Activated CD8-positive, alpha-beta memory T cell treated with anti-CD3 and anti-CD28 coated beads for 1 hour (primary cell): Measurements from ENCODE around the gene LSAMP.

Experiments used
- DNase-seq, 2 donors: peaks; one replicate each; pipeline ENCODE4 v3.0.0-alpha.2; 2020; ENCODE audit warnings: low read depth in 1 of 2; ENCODE audit errors: extremely low read depth in 1 of 2

LSAMP gene

DNA sequence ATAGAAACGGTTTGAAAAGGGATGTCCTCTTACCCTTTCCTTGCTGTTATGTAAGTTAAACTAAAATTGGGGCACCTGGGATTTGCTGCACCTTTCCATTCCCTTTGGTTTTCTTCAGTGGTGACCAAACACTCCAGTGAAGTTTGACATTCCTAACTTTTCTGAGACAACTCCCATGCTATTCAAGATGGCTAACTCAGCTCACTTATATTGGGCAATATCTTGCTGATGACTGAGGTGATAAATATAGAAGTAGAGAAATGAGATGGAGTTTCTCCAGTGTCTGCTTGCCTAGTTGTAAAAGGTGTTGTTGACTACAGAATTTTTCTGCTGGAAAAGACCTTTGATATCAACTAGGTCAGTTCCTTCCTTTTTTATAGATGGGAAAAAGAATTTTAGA lies 530.2 kb downstream of the LSAMP start:
- no peak for DNase-seq

DNA sequence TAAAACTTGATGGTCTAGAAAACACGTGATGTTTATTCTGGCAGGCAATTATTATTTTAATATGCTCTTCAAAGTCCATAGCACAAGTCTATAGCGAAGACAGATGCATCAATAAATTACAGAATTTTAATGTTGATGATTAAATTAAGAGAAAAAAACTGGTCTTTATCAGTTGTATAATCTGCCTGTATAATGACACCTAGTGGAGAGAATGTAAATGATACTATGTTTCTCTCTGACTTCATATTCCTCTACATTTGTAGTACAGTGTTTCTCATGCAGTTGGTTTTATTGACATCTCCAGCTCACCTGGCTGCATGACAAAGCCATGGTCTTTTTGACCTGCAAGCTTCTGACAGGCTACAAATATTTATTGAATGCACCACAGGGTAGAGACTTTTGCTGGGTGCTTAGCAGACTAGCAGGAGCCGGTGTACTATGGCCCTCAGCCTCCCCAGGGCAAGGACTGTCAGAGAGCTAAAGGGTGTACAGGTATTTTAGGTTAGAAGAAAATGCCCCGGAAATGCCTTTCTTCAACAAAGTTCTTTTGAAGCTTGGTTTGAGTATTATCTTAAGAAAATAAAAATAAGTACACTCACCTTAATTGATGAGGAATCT lies 532.1 kb downstream of the LSAMP start:
- DNase-seq, result no peak

GRCh38 chr3:115912372-115912771 lies 532.9 kb downstream of the LSAMP start:
- no peak for DNase-seq

DNA sequence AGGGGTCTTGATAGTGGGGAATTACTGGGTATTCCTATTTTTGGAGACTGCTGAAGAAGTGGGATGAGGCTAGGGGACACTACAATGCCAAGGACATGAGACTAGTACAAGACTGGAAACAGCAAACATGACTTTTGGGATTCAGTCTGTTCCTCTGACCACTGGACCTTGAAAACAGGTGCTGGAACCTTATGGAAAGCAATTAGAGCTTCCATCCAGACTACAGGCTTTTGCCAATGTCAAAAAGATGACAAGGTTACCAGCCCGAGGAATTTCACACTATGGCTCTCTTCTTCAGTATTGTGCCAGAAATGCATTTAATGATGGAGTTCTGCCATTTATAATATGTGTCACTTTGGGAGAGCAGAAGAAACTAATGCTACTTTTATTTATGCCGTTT lies 539.4 kb downstream of the LSAMP start:
- no peak for DNase-seq

- DNase-seq, result no peak
Measured at GRCh38 chr3:115903843-115904242, 541.4 kb downstream of the LSAMP start.

GRCh38 chr3:115901008-115901407 lies 544.3 kb downstream of the LSAMP start:
- DNase-seq, result no peak

DNA sequence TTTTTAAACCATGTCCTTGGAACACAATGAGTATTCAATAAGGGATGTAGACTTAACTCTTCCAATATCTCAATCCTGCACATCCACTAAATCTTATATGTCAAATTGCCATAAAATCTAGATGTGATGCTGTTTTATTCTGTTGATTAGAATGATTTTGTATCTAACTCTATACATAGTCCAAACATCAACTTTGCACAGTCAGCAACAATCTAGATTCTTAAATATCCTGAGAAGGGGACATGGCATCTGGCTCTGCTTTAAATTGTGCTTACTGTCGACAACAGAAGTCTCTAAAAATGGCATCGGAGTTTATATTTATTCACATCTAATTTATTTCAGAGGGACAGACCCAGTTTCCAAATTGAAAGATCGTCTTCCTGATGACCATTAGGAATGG lies 545.8 kb downstream of the LSAMP start:
- DNase-seq, result no peak

GRCh38 chr3:115898656-115899410 lies 546.5 kb downstream of the LSAMP start:
- no peak for DNase-seq

DNA sequence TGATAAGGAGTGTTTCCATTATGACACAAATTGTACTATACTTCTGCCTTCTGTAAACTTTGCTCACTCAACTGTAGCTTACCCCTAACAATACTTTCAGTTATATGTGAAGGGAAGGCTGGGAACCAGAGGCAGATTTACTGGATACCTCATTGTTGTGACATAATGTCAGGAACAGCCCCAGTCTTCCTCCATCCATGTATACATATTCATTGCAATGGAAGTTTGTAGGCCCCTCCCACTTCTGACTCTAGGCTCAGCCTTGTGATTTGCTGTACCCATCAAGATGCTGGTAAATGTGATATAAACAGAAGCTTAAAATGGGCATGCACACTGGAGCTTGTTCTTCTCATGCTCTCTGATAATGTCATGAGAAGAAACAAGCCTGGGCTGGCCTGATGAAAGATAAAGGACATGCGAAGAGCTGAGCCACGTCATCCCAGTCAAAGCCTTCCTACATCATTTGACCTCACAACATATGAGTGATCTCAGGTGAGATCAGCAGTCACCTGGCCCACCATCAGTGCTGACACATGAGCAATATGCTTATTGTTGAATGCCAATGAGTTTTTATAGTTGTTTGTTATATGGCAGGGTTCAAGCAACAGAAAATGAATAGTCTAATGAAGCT lies 554.2 kb downstream of the LSAMP start:
- DNase-seq, result no peak

DNA sequence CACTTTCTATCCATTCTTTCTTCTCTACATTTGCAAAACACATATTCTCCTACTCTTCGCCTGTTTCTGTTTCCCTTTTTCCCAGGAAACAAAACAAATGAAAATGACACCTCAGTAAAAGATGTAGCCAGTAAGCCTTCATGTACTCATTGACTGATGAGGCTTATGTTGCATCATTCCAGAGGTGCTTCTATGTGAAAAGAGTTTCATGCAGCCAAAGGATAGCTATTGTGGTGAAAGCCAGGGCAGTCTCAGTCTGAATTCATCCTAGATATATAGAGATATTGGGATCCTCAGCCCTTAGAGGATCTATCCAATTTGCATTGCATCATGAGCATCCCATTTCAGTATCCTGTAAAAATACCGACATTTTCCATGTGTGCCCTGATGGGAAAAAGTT lies 554.7 kb downstream of the LSAMP start:
- no peak for DNase-seq

DNA sequence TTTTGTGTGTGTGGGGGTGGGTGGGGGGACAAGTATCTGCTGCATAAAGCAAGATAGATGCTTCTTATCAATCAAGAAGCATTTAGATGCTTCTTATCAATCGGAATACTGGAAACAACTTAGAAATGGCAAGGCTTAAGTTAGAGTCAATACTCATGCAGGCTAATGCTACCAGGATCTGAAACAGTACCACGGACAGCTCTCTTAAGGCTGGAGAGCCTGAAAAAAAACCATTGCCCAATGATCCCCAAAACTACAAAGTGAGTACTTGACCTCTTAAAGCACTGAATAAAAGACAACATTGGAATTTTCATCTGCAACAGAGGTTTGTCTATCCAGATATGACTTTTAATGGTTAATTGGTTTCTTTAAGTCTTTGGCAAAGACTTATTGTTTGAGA lies 559.7 kb downstream of the LSAMP start:
- DNase-seq, result no peak

- DNase-seq, result no peak
Measured at GRCh38 chr3:115877615-115877899, 567.7 kb downstream of the LSAMP start.

DNA sequence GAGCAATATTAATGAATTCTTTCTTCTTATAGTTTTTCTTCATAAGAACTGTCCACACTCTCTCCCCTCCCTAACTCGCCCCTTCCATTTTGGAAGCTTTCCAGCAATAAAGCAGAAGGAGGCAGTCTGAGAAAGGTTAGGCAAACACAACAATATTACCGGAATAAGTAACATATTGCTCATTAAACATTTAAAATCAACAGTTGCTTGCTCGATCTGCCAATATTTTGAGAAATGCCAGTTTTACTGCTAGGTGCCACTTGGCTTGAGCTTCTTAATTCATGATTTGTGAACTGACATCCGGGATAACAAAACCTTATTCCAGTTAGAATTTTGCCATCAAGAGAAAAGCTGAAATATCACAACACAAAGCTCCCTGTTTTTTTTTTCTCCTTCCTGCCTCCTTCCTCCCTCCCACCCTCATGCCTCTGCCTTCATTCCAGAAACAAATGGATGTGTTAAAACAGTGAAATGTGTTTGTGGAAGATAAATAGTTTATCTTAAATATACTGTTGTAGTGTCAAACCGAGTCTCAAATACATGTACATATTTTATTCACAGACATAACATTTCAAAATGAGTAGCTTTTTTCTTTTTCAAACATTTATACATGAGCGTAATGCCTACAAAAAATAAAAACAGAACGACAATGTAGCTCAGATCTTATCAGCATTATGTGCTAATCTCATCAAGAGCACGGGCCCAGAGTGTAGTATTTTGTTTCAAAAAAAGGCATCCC lies 568.2 kb downstream of the LSAMP start:
- DNase-seq, result no peak

GRCh38 chr3:115875460-115875859 lies 569.8 kb downstream of the LSAMP start:
- no peak for DNase-seq

DNA sequence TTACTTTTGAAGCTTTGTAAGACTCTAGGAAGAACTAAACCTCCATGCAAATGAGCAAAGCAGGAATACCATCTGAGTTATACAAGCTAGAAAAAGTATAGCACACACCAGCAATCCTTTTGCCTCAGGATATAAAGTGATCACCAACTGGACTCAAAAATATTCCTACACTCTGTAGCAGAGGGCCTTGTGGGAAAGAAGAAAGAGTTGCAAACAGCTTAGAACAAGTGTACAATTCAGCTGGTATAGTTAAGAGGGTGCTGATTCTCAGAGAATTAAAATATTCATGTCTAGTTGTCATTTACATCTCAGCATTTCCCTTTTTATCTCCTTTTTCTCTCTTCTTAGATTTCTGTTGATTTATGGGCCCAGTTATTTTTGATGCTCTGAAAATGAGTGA lies 573.6 kb downstream of the LSAMP start:
- DNase-seq, result no peak

GRCh38 chr3:115864911-115865310 lies 580.4 kb downstream of the LSAMP start:
- no peak for DNase-seq

- DNase-seq, result no peak
Measured at GRCh38 chr3:115862849-115863248, 582.4 kb downstream of the LSAMP start.

DNA sequence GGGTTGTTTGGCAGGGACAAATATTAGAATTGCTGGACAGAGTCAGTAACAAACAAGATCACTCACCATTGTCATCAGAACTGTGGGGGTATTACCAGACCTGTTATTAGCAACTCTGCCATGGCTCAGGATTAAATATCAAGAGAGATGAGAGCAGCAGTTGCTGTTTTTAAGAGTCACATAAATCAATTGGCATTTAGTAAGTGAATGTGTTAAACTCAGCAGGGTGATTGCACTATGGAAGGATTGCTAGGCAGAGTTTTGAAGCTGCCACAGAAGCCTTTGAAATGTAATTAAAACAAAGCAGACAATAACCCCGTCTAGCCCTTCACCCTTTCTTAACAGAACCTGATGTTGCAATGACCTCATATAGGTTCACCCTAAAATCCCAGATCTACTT lies 583.2 kb downstream of the LSAMP start:
- DNase-seq, result no peak

DNA sequence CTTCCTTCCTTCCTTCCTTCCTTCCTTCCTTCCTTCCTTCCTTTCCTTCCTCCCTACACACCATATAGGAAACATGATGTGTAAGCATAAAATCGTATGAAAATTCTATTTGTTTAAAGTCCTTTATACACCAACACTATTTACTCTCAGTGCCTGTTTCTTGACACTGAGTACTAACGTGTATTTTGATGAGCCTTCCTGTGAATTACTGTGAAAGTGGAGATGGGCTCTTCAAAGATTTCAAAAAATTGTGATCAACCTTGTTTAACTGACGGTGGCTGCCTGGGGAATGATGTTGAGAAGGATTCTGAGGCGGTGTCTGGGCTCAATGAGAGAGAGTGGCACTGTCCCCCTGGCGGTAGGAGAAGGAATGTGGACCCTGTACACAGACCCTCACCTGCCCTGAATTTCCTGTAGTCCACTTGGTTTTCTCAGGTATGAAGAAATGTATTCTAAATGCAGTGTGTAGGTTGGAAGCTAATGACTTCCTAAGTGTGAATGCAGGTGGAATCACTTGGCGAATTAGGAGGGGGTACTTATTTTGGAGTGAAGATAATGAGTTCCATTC lies 584.0 kb downstream of the LSAMP start:
- DNase-seq, result no peak

- DNase-seq, result no peak
Measured at GRCh38 chr3:115860766-115861165, 584.5 kb downstream of the LSAMP start.

- DNase-seq, result no peak
Measured at GRCh38 chr3:115859002-115859807, 586.1 kb downstream of the LSAMP start.
